Omental fat pad (tissue), 4 donors: ENCODE results near the gene MSMP. TPM values are rescaled to one million over a fixed set of nuclear protein-coding genes. Genes with fewer than 3 reads are reported as not detected.

Experiments
- ATAC-seq: fragments of 150-250 bp; one replicate; pipeline ENCODE4 v1.9.1; 2016; ENCODE audit warnings: mild to moderate bottlenecking, moderate library complexity; ENCODE audit not compliant: low FRiP score
- DNase-seq: peaks from one replicate; pipeline ENCODE4 v3.0.0-alpha.2; 2019; ENCODE audit warnings: low spot score
- CTCF ChIP-seq, 3 donors: fragments of 450-650 bp; IDR thresholded peaks; one replicate each; pipeline ENCODE4 v1.5.1; 2016 to 2017; ENCODE audit warnings: antibody characterized with exemption in 3 of 3, mild to moderate bottlenecking in 3 of 3, moderate library complexity in 2 of 3
- total RNA-seq, 4 donors: library from RNA; depleted of rRNA; stranded (reverse); fragments of >200 nt; gene quantifications; one replicate each; pipeline ENCODE4 v1.1.0, GENCODE V29; 2016

Gene MSMP
- not detected for total RNA-seq

- DNase-seq = no peak
- no peak for ATAC-seq
- no peak for TF ChIP-seq CTCF (IDR thresholded peaks at IDR 0.05)
Observed at GRCh38 chr9:35754264-35754663, at the start of gene MSMP. Gene MSMP (minus strand): TSS chr9:35754276. CDS start chr9:35754129, 147 bp downstream.

- ATAC-seq (no peak), DNase-seq (no peak)
- TF ChIP-seq CTCF (IDR thresholded peaks at IDR 0.05) = no peak
Observed at GRCh38 chr9:35801328-35802128, 47.5 kb upstream of the MSMP start.

GRCh38 chr9:35800530-35800929 lies 46.5 kb upstream of the MSMP start:
- ATAC-seq (no peak), DNase-seq (no peak)
- TF ChIP-seq CTCF (IDR thresholded peaks at IDR 0.05) = no peak

- no peak for TF ChIP-seq CTCF (IDR thresholded peaks at IDR 0.05)
- ATAC-seq = peak; percentile 30
Observed at GRCh38 chr9:35798658-35799374, 44.7 kb upstream of the MSMP start.

GRCh38 chr9:35797311-35798109 lies 43.4 kb upstream of the MSMP start:
- TF ChIP-seq CTCF (IDR thresholded peaks at IDR 0.05) = no peak
- no peak for ATAC-seq
- DNase-seq = no peak

More at GRCh38 chr9:35798658-35799374, 44.7 kb upstream of the MSMP start:
- DNase-seq = no peak

GRCh38 chr9:35795695-35796094 lies 41.6 kb upstream of the MSMP start:
- no peak for ATAC-seq
- DNase-seq = no peak
- no peak for TF ChIP-seq CTCF (IDR thresholded peaks at IDR 0.05)
